ENCODE data around the gene CACNA2D2.

DNA sequence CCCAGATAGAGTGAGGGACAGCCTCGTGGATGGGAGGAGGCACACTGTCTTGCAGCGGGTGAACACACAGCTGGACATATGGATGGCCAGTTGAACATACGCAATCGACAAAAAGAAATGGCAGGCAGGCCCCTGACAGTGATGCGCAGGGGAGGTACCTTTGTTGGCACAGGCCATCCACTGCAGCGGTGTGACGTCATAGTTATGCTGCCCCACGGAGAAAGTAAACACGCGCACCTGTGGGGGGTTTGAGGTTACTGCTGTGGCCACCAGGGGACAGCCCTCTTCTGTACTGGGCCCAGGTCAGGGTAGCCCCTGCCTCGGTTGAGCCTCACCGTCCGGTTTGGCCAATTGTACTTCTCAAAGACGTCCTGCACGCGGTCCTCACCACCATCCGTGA lies 124.7 kb downstream of the CACNA2D2 start:
- no peak for TF ChIP-seq ZNF788 (CRISPR knock-in tag; IDR thresholded peaks at IDR 0.05; ENCODE audit: borderline replicate concordance)
- TF ChIP-seq, protein P1, sequence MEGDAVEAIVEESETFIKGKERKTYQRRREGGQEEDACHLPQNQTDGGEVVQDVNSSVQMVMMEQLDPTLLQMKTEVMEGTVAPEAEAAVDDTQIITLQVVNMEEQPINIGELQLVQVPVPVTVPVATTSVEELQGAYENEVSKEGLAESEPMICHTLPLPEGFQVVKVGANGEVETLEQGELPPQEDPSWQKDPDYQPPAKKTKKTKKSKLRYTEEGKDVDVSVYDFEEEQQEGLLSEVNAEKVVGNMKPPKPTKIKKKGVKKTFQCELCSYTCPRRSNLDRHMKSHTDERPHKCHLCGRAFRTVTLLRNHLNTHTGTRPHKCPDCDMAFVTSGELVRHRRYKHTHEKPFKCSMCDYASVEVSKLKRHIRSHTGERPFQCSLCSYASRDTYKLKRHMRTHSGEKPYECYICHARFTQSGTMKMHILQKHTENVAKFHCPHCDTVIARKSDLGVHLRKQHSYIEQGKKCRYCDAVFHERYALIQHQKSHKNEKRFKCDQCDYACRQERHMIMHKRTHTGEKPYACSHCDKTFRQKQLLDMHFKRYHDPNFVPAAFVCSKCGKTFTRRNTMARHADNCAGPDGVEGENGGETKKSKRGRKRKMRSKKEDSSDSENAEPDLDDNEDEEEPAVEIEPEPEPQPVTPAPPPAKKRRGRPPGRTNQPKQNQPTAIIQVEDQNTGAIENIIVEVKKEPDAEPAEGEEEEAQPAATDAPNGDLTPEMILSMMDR (CRISPR knock-in tag; IDR thresholded peaks at IDR 0.05): no peak
- no peak for TF ChIP-seq ETV5 (CRISPR knock-in tag; IDR thresholded peaks at IDR 0.05; ENCODE audit: borderline replicate concordance)
- TF ChIP-seq, protein P2, sequence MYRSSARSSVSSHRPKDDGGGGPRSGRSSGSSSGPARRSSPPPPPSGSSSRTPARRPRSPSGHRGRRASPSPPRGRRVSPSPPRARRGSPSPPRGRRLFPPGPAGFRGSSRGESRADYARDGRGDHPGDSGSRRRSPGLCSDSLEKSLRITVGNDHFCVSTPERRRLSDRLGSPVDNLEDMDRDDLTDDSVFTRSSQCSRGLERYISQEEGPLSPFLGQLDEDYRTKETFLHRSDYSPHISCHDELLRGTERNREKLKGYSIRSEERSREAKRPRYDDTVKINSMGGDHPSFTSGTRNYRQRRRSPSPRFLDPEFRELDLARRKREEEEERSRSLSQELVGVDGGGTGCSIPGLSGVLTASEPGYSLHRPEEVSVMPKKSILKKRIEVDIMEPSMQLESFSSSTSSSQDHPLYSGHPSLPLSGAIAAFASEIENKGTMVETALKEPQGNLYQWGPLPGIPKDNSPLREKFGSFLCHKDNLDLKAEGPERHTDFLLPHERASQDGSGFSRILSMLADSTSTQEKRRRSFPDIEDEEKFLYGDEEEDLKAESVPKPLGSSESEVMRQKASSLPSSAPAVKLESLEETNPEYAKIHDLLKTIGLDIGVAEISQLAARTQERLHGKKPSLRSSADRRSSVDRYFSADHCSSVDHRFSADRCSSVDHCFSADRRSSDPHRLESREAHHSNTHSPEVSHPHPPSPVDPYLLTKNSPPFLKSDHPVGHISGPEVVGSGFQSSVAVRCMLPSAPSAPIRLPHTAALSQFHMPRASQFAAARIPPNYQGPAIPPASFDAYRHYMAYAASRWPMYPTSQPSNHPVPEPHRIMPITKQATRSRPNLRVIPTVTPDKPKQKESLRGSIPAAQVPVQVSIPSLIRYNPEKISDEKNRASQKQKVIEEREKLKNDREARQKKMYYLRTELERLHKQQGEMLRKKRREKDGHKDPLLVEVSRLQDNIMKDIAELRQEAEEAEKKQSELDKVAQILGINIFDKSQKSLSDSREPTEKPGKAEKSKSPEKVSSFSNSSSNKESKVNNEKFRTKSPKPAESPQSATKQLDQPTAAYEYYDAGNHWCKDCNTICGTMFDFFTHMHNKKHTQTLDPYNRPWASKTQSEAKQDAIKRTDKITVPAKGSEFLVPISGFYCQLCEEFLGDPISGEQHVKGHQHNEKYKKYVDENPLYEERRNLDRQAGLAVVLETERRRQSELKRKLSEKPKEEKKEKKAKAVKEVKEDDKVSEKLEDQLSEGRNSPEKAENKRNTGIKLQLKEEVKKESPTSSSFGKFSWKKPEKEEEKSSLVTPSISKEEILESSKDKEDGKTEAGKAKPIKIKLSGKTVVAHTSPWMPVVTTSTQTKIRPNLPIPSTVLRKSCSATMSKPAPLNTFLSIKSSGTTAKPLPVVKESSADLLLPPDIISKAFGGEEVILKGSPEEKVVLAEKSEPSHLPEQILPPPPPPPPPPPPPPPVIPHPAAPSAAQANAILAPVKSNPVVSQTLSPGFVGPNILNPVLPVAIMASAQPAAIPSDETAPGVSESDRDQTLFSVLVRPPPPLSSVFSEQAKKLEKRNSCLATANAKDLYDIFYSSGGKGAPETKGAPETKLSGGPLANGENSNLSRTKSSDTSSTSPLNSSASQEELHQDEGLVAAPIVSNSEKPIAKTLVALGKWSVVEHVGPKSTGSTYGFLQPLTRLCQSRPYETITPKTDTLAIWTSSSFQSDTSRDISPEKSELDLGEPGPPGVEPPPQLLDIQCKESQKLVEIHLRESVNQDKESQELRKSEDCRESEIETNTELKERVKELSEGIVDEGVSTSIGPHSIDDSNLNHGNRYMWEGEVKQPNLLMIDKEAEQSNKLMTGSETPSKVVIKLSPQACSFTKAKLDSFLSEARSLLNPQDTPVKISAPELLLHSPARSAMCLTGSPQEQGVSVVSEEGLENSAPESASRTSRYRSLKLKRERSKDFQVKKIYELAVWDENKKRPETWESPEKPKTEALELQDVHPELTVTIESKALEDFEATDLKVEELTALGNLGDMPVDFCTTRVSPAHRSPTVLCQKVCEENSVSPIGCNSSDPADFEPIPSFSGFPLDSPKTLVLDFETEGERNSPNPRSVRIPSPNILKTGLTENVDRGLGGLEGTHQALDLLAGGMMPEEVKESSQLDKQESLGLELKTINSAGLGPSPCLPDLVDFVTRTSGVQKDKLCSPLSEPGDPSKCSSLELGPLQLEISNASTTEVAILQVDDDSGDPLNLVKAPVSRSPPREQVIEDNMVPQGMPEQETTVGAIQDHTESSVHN (CRISPR knock-in tag; IDR thresholded peaks at IDR 0.05): no peak
- TF ChIP-seq ZNF232 (CRISPR knock-in tag; IDR thresholded peaks at IDR 0.05; ENCODE audit: borderline replicate concordance): no peak
- no peak for TF ChIP-seq NR2C2 (CRISPR knock-in tag; IDR thresholded peaks at IDR 0.05; ENCODE audit: borderline replicate concordance)
- no peak for TF ChIP-seq KDM5B (CRISPR knock-in tag; IDR thresholded peaks at IDR 0.05; ENCODE audit: borderline replicate concordance)
- TF ChIP-seq, protein P3, sequence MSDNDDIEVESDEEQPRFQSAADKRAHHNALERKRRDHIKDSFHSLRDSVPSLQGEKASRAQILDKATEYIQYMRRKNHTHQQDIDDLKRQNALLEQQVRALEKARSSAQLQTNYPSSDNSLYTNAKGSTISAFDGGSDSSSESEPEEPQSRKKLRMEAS (IDR thresholded peaks at IDR 0.05): no peak
- TF ChIP-seq, protein P4, sequence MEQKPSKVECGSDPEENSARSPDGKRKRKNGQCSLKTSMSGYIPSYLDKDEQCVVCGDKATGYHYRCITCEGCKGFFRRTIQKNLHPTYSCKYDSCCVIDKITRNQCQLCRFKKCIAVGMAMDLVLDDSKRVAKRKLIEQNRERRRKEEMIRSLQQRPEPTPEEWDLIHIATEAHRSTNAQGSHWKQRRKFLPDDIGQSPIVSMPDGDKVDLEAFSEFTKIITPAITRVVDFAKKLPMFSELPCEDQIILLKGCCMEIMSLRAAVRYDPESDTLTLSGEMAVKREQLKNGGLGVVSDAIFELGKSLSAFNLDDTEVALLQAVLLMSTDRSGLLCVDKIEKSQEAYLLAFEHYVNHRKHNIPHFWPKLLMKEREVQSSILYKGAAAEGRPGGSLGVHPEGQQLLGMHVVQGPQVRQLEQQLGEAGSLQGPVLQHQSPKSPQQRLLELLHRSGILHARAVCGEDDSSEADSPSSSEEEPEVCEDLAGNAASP (CRISPR knock-in tag; IDR thresholded peaks at IDR 0.05; ENCODE audit: borderline replicate concordance): no peak
- TF ChIP-seq, protein P5, sequence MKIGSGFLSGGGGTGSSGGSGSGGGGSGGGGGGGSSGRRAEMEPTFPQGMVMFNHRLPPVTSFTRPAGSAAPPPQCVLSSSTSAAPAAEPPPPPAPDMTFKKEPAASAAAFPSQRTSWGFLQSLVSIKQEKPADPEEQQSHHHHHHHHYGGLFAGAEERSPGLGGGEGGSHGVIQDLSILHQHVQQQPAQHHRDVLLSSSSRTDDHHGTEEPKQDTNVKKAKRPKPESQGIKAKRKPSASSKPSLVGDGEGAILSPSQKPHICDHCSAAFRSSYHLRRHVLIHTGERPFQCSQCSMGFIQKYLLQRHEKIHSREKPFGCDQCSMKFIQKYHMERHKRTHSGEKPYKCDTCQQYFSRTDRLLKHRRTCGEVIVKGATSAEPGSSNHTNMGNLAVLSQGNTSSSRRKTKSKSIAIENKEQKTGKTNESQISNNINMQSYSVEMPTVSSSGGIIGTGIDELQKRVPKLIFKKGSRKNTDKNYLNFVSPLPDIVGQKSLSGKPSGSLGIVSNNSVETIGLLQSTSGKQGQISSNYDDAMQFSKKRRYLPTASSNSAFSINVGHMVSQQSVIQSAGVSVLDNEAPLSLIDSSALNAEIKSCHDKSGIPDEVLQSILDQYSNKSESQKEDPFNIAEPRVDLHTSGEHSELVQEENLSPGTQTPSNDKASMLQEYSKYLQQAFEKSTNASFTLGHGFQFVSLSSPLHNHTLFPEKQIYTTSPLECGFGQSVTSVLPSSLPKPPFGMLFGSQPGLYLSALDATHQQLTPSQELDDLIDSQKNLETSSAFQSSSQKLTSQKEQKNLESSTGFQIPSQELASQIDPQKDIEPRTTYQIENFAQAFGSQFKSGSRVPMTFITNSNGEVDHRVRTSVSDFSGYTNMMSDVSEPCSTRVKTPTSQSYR (CRISPR knock-in tag; IDR thresholded peaks at IDR 0.05; ENCODE audit: borderline replicate concordance): no peak
- TF ChIP-seq TRIM24 (CRISPR knock-in tag; IDR thresholded peaks at IDR 0.05): no peak
- TF ChIP-seq YY1 (IDR thresholded peaks at IDR 0.05; ENCODE audit: insufficient read depth, insufficient replicate concordance, low read depth, low read length): no peak
- TF ChIP-seq POLR2A (IDR thresholded peaks at IDR 0.05; ENCODE audit: insufficient read depth in 1 of 2, low read depth in 2 of 2, low read length in 2 of 2): no peak

Data from HepG2 (cell line).